Fibroblast of lung (primary cell): ENCODE data around the gene ETS2.

Experiments
- CTCF ChIP-seq, 2 donors: IDR thresholded peaks in 1 of 2; conservative IDR thresholded peaks in 1 of 2; 1 replicate in 1 of 2; 2 replicates in 1 of 2; pipeline ENCODE4 v1.5.1; 2011 to 2012; ENCODE audit warnings: low read length in 2 of 2, control low read depth in 1 of 2, inconsistent platforms in 1 of 2, low read depth in 1 of 2, mild to moderate bottlenecking in 1 of 2
- EZH2 ChIP-seq: IDR thresholded peaks from 2 replicates; pipeline ENCODE4 v1.5.1; 2012; ENCODE audit warnings: low read length, control low read depth, mild to moderate bottlenecking; ENCODE audit errors: missing control alignments

GRCh38 chr21:38869946-38870345 is 64.2 kb downstream of the ETS2 start:
- peak in 1 of 2 donors; percentile 29 for TF ChIP-seq CTCF (conservative IDR thresholded peaks at IDR 0.05 in 1 of 2, IDR thresholded peaks at IDR 0.05 in 1 of 2; ENCODE audit: low read depth in 1 of 2, low read length in 2 of 2)
- TF ChIP-seq EZH2 = no peak
